Measurements from ENCODE around the gene LRRC8A. TPM values are rescaled to one million over a fixed set of nuclear protein-coding genes. Genes with fewer than 3 reads are reported as not detected.
"Not testable (repeated sequence)": the region's sequence is repeated elsewhere in the genome, so short reads cannot be mapped to it uniquely, and the experiment has no call there.

Gene LRRC8A
- total and polyA plus RNA-seq, 2 of the 4 experiments (the other 2 are of a cell fraction): 42.8 to 60.9 TPM

GRCh38 chr9:128851024-128851423 is 30.9 kb upstream of the LRRC8A start:
- POLR2A ChIA-PET (ENCODE audit: unreplicated experiment); H3K23ac ChIP-seq (ENCODE audit: low read depth, low read length); H3K36me3 ChIP-seq (ENCODE audit: control insufficient read depth, insufficient read depth, low read length); H2AFZ ChIP-seq (replicated peaks; ENCODE audit: low read length, poor library complexity); H3K4me2 ChIP-seq (ENCODE audit: low read depth, low read length); H2BK20ac ChIP-seq (ENCODE audit: low read depth, low read length); H3K4me3 ChIP-seq (ENCODE audit: insufficient read depth, low read depth, low read length); H2AK9ac ChIP-seq (replicated peaks; ENCODE audit: low read depth, low read length, poor library complexity); H3K14ac ChIP-seq (replicated peaks; ENCODE audit: low read depth, low read length); H3K9me3 ChIP-seq (ENCODE audit: control insufficient read depth, insufficient read depth, low read length); H2BK15ac ChIP-seq (ENCODE audit: low read depth, low read length); H3K9ac ChIP-seq (ENCODE audit: low read depth, low read length); H3K9me1 ChIP-seq (ENCODE audit: insufficient read depth, low read length); H3K4ac ChIP-seq (ENCODE audit: low read depth, low read length); in situ Hi-C loops (cut with MboI; ENCODE audit: low sequenced_read_pairs); H3K27me3 ChIP-seq (ENCODE audit: control insufficient read depth, insufficient read depth, low read length); H3K56ac ChIP-seq (ENCODE audit: extremely low read depth, insufficient read depth, low read length); H4K5ac ChIP-seq (ENCODE audit: low read depth, low read length); BruUV-seq (replicated peaks); H2BK120ac ChIP-seq (ENCODE audit: low read depth, low read length); CTCF ChIA-PET; H3K4me1 ChIP-seq (ENCODE audit: control insufficient read depth, insufficient read depth, low read length); dilution Hi-C loops (cut with HindIII; ENCODE audit: low sequenced_read_pairs, unreplicated experiment); H3K27ac ChIP-seq (ENCODE audit: insufficient read depth, low read length); H4K8ac ChIP-seq (ENCODE audit: low read depth in 2 of 2, low read length in 2 of 2); H2BK5ac ChIP-seq (ENCODE audit: low read depth, low read length, poor library complexity, severe bottlenecking); H3K18ac ChIP-seq (ENCODE audit: low read depth, low read length); H2AK5ac ChIP-seq (ENCODE audit: low read depth, low read length); DNase-seq; H4K20me1 ChIP-seq (ENCODE audit: insufficient read depth, low read length); ATAC-seq (ENCODE audit: low read depth); H4K91ac ChIP-seq (ENCODE audit: insufficient read depth, low read depth, low read length): not testable (repeated sequence)
- intact Hi-C loops (cut with micrococcal nuclease): loop anchor here (5.0 kb wide), 1 partner anchor 176 kb away; the partner anchor contains the start of gene SH3GLB2
- peaks cover 0 to 11% of the 10 kb centered on the region in 2 experiments; a peak in 2 of 4 replicates for H3K79me1 ChIP-seq (ENCODE audit: low read depth in 1 of 2, low read length in 2 of 2)
- no CpG with 5 or more reads among the region's 10 CpGs for WGBS, 2 experiments (ENCODE audit: extremely low coverage in 2 of 2, insufficient read length in 1 of 2)
